Measurements from ENCODE around the gene PTPRG. TPM values are rescaled to one million over a fixed set of nuclear protein-coding genes. Genes with fewer than 3 reads are reported as not detected.

PTPRG gene
- polyA plus RNA-seq, 1 donor (not counting 4 experiments of a cell fraction or from before 2014, with no cell fraction given), result 12.1 TPM

DNA sequence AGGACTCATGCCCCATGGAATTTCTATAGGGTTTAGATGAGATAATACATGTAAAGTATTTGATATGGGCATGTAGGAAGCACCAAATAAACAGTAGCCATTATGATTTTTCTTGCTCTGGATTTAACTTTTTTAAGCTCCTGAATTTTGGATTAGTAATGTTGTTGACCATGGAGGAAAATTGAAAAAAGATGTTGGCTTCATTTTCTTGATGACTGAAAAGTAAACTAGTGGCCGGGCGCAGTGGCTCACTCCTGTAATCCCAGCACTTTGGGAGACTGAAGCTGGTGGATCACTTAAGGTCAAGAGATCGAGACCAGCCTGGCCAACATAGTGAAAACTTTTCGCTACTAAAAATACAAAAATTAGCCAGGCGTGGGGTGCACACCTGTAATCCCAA lies 120.3 kb downstream of the PTPRG start:
- Histone ChIP-seq H2AFZ (ENCODE audit: control insufficient read depth, low read length) (no peak overlapping the region), H4K20me1 (ENCODE audit: control insufficient read depth, extremely low read depth, insufficient read depth, low read length) (no peaks in the 10 kb centered on the region), H3K27ac (ENCODE audit: control insufficient read depth, insufficient read depth, low read length) (no peak overlapping the region), H3K9me3 (ENCODE audit: control insufficient read depth, low read depth, low read length) (no peaks in the 10 kb centered on the region), H3K36me3 (ENCODE audit: control insufficient read depth in 2 of 2, extremely low read depth in 1 of 2, insufficient read depth in 2 of 2, low read length in 2 of 2) (peaks cover 0 to 1% of the 10 kb centered on the region in 2 experiments), H3K9ac (ENCODE audit: control insufficient read depth, extremely low read depth, insufficient read depth, low read length) (no peak overlapping the region), H3K4me1 (ENCODE audit: control insufficient read depth, extremely low read depth, insufficient read depth, low read length) (peaks cover 33% of the 10 kb centered on the region), H3K4me3 (ENCODE audit: control insufficient read depth in 2 of 3, extremely low read depth in 1 of 3, insufficient read depth in 2 of 3, low read depth in 1 of 3, low read length in 3 of 3) (no peak overlapping the region), H3K79me2 (ENCODE audit: control insufficient read depth, insufficient read depth, low read length) (peaks cover 9% of the 10 kb centered on the region), H3K27me3 (ENCODE audit: control insufficient read depth, extremely low read depth, insufficient read depth, low read length) (no peaks in the 10 kb centered on the region), H3K4me2 (ENCODE audit: control insufficient read depth, extremely low read depth, insufficient read depth, low read depth, low read length) (no peak overlapping the region), H3K9me1 (ENCODE audit: control insufficient read depth, extremely low read depth, insufficient read depth, low read length) (no peaks in the 10 kb centered on the region)
- DNase-seq (ENCODE audit: low read depth, low spot score), result no peak
- TF ChIP-seq EZH2 (IDR thresholded peaks at IDR 0.05; ENCODE audit: low read length), result no peak
- TF ChIP-seq, protein P1, sequence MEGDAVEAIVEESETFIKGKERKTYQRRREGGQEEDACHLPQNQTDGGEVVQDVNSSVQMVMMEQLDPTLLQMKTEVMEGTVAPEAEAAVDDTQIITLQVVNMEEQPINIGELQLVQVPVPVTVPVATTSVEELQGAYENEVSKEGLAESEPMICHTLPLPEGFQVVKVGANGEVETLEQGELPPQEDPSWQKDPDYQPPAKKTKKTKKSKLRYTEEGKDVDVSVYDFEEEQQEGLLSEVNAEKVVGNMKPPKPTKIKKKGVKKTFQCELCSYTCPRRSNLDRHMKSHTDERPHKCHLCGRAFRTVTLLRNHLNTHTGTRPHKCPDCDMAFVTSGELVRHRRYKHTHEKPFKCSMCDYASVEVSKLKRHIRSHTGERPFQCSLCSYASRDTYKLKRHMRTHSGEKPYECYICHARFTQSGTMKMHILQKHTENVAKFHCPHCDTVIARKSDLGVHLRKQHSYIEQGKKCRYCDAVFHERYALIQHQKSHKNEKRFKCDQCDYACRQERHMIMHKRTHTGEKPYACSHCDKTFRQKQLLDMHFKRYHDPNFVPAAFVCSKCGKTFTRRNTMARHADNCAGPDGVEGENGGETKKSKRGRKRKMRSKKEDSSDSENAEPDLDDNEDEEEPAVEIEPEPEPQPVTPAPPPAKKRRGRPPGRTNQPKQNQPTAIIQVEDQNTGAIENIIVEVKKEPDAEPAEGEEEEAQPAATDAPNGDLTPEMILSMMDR (optimal IDR thresholded peaks at IDR 0.05 in 1 of 3, IDR thresholded peaks at IDR 0.05 in 1 of 3, conservative IDR thresholded peaks at IDR 0.05 in 1 of 3; ENCODE audit: extremely low read depth in 1 of 3, insufficient read depth in 2 of 3, low read length in 3 of 3), result no peak
- dilution Hi-C loops (cut with MboI; ENCODE audit: extremely low pct_ligation_motif_present, low sequenced_read_pairs), result no loop called here
- FAIRE-seq, result no peak

DNA sequence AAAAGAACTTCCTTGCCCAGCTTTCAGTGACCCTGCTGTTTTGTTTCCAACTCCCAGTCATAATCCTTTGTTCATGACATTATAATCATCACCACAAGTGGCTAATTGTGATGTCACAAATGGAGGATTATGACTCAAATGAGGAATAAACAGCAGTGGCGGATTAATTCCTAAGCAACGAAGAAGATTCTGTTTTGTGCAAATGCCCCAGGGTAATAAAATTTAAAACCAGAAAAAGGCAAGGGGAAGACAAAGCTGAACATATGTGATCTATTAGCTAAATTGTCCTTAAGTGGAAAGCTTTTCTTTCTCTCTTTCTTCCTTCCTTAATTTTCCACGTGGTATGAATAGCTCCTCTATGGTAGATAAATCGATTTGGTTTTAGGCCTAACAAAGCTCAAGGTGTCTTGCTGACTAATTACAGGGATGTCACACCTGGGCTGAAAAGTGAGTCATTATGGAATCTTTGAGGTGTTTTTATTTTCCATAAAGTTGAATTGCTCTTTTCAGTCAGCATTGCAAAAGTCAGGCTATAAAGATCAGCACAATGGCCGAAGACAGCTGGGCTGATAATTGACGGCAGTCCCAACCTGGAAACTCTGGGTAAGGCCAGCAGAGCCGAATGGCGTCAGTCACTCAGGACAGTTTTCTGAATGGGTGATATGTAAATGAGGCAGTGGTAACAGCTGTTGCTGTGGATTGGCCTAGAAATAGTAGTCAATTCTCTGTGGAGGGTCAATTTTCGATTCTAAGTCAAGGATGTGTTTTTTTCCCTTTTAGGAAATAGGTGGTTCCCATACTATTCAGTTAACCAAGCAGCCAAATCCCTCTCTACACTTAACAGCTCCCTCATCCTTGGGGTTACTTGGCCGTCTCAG lies 121.5 kb downstream of the PTPRG start:
- Histone ChIP-seq H3K9me3 (ENCODE audit: control insufficient read depth, low read depth, low read length) (no peaks in the 10 kb centered on the region), H3K27me3 (ENCODE audit: control insufficient read depth, extremely low read depth, insufficient read depth, low read length) (no peaks in the 10 kb centered on the region), H3K9ac (ENCODE audit: control insufficient read depth, extremely low read depth, insufficient read depth, low read length) (no peak overlapping the region), H3K79me2 (ENCODE audit: control insufficient read depth, insufficient read depth, low read length) (peaks cover 15% of the 10 kb centered on the region), H3K4me3 (ENCODE audit: control insufficient read depth in 2 of 3, extremely low read depth in 1 of 3, insufficient read depth in 2 of 3, low read depth in 1 of 3, low read length in 3 of 3) (no peak overlapping the region), H3K9me1 (ENCODE audit: control insufficient read depth, extremely low read depth, insufficient read depth, low read length) (no peaks in the 10 kb centered on the region), H3K36me3 (ENCODE audit: control insufficient read depth in 2 of 2, extremely low read depth in 1 of 2, insufficient read depth in 2 of 2, low read length in 2 of 2) (peaks cover 0 to 1% of the 10 kb centered on the region in 2 experiments), H2AFZ (ENCODE audit: control insufficient read depth, low read length) (no peak overlapping the region), H3K27ac (ENCODE audit: control insufficient read depth, insufficient read depth, low read length) (peak overlapping the region; percentile 75), H3K4me2 (ENCODE audit: control insufficient read depth, extremely low read depth, insufficient read depth, low read depth, low read length) (peak overlapping the region; percentile 46), H4K20me1 (ENCODE audit: control insufficient read depth, extremely low read depth, insufficient read depth, low read length) (no peaks in the 10 kb centered on the region), H3K4me1 (ENCODE audit: control insufficient read depth, extremely low read depth, insufficient read depth, low read length) (peaks cover 41% of the 10 kb centered on the region)
- peak; percentile 53 for DNase-seq (ENCODE audit: low read depth, low spot score)
- peak; percentile 89 for FAIRE-seq
- dilution Hi-C loops (cut with MboI; ENCODE audit: extremely low pct_ligation_motif_present, low sequenced_read_pairs), result no loop called here
- TF ChIP-seq EZH2 (IDR thresholded peaks at IDR 0.05; ENCODE audit: low read length), result no peak
- TF ChIP-seq, protein P1 (optimal IDR thresholded peaks at IDR 0.05 in 1 of 3, IDR thresholded peaks at IDR 0.05 in 1 of 3, conservative IDR thresholded peaks at IDR 0.05 in 1 of 3; ENCODE audit: extremely low read depth in 1 of 3, insufficient read depth in 2 of 3, low read length in 3 of 3), result no peak

Measured in keratinocyte (primary cell).